GM19438 (cell line): ENCODE data around the gene GPR150.
"Not testable (repeated sequence)": the region's sequence is repeated elsewhere in the genome, so short reads cannot be mapped to it uniquely, and the experiment has no call there.

Experiments used
- ATAC-seq: cut with Tn5 transposase; IDR thresholded peaks from one replicate; pipeline ENCODE4 v1.9.1; 2021; ENCODE audit warnings: low read depth; ENCODE audit not compliant: unreplicated experiment

The GPR150 gene

DNA sequence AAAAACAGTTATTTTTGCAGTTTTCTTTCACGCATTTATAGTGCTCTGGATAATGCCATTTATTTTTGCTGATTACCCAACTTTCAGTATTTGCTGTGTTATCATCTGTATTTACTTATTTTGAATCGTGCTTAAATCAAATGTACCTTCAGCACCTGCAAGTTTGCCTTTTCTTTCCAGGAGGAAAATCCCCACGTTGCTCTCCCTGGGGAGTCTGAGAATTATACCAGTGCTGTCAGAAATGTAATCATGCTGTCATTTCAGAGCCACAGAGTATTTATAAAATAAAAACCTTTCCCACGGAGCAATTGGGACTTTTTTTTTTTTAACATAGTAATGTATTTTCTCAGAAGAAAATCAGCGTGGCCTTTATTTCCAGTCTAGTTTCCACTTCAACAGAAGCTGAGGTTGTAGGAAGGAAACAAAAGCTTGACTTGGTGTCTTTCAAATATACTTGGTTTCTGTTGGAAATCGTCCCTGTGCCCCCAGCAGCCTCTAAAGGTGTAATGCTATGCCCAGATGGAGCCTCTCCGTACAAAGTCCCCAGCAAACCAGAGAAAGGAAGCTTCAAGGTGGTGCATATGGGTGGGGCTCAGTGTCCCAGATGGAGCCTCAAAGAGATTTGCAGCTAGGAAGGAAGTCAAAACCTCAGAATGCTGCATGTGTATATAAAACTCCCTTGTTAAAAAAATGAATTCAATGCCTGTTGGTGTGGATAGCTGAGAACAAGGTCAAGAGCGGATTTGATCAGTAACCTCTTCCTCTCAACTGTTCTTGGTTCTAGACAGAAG lies 2.1 kb downstream of the GPR150 start:
- no peak for ATAC-seq

DNA sequence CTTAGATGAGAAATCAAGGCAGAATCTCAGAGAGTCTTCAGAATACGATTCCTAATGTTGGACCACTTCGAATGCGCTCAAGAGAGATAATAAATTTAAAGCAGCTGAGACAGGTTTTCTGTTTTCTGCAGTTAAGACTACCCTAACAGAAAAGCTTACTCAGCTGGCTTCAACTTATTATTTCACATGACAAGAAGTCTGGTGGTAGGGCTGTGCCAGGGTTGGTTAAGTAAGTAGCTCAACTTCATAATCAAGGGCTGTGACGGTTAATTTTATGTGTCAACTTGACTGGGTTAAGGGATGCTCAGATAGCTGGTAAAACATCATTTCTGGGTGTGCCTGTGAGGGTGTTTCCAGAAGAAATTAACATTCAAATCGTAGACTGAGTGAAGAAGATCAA lies 3.8 kb downstream of the GPR150 start:
- no peak for ATAC-seq

DNA sequence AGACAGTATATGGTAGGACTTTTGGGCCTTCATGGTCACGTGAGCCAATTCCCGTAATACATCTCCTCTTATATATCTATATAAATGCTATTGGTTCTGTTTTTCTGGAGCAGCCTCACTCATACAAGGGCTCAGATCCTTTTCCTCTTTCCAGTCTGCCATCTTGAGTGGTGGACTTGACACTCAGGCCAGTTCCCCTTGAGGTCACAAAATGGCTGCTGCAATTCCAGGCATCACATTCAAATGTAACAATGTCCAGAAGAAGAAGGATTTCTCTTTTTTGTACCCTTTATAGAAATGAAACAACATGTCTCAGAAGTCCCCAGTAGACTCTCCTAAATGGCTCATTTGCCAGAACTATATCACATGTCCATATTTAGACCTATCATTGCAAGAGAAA lies 4.5 kb downstream of the GPR150 start:
- no peak for ATAC-seq

DNA sequence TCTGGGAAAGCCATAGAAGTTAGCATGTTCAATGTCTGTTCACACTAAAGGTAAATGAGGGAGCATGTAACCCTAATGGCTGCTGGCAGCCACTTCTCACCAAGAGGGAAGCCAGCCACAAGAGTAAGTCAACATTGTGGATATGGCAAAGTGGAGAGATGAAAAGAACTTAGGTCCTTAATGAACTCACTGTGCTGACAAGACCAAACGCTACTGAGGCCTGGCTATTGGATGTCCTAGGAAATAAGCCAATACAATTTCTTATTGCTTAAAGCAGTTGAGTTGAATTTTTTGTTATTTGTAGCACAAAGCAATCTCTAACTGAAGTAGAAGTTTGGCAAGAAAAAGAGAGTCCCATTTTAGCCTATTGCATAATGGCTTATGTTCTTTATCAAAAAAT lies 6.8 kb downstream of the GPR150 start:
- no peak for ATAC-seq

DNA sequence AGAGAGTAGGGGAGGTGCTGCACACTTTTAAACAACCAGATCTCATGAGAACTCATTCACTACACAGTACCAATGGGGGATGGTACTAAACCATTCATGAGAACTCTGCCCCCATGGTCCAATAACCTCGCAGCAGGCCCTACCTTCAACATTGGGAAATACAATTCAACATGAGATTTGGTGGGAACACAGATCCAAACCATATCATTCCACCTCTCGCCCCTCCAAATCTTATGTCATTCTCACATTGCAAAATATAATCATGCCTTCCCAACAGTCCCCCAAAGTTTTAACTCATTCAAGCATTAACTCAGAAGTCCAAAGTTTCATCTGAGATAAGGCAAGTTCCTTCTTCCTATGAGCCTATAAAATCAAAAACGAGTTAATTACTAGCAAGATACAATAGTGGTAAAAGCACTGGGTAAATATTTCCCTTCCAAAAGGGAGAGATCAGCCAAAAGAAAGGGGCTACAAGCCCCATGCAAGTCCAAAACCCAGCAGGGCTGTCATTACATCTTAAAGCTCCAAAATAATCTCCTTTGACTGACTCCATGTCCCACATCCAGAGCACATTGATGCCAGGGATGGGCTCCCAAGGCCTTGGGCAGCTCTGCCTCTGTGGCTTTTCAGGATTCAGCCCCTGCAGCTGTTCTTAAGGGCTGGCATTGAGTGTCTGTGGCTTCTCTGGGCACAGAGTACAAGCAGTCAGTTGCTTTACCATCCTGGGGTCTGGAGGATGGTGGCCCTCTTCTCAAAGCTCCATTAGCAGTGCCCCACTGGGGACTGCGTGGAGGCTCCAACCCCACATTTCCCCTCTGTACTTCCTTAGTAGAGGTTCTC lies 8.3 kb downstream of the GPR150 start:
- no peak for ATAC-seq

DNA sequence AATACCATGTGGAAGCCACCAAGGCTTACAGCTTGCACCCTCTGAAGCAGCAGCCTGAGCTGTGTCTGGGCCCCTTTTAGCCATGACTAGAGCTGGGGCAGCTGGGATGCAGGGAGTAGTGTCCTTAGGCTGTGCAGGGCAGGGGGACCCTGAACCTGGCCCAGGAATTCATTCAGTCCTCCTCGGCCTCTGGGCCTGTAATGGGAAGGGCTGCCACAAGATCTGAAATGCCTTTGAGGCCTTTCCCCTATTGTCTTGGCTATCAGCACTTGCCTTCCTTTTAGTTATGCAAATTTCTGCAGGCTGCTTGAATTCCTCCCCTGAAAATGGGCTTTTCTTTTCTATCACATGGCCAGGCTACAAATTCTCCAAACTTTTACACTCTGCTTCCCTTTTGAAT lies 9.0 kb downstream of the GPR150 start:
- no peak for ATAC-seq

DNA sequence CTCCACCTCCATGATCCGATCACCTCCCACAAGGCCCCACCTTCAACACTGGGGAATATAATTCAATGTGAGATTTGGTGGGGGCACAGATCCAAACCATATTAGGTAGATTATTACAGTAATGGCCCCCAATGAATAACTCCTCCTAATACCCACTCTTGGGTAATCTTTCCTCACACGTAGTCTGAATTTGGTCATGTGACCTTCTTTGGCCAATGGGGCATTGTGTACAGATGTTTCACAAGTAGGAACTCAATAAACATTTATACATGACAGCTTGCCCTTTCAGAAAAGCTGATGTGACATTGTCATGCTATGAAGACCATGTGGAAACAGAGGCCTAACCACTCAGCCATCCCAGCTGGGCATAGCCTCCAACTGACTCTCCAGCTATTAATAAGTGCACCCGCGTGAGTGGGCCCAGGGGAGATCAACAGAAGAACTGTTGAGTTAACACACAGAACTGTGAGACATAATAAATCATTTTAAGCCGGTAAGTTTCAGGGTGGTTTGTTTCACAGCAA lies 10.6 kb downstream of the GPR150 start:
- no peak for ATAC-seq

DNA sequence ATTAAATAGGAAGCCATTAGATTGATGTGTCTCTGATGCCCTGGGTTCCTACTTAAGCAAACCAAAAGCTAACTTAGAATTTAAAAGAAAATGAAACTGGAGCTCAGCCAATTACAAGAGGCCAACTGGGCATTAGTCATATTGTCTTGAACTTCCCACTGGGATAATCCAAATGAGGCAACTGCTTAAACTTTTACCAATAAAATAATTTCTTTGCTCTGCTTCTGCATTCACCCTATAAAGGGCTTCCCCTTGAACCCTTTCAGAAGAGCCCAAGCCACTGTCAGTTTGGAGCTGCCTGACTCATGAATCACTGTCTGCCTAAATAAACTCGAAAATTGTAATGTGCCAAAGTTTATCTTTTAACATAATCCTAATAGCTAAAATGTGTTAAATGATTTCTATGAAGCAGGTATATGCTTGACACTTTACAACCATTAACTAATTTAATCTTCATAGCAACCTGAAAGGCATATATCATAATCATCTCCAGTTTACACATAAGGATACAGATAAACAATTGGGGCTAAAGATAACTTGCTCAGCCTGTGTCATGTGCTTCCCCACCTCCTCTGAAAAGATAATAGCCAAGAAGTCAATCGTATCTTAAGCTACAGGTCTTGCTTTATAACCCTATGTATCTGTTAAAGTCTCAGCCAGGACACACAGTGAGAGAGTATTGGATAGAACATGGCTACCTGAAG lies 11.5 kb downstream of the GPR150 start:
- peak; percentile 12 for ATAC-seq

DNA sequence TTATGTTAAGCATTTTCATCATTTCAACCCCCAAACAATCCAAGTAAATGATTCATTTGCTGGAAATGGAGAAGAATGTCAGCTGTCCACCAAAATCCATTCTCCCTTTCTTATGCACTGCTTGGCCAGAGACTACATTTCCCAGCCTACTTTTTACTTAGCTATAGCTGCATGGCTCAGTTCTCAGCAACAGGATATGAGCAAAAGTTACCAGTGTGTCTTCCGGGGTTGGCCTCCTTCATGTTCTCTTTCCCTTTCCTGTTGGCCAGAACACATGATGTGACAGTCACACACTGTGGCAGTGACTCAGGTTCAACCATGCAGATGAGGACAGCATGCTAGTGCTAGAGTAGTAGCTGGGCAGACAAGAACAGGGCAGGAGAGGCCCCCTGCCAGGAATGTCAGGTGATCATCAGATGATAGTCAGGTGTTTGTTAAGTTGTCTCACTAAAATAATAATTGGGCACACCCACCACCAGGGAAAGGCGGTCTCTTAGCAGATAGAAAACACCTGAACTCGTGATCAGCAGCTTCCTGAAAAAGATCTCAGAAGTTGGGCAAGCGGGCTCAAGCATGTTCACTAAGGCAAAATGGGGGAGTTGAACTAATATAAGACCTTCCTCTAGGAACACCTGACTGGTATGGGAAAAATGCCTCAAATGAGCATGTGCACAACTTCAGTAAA lies 12.2 kb downstream of the GPR150 start:
- ATAC-seq, result peak; percentile 95

DNA sequence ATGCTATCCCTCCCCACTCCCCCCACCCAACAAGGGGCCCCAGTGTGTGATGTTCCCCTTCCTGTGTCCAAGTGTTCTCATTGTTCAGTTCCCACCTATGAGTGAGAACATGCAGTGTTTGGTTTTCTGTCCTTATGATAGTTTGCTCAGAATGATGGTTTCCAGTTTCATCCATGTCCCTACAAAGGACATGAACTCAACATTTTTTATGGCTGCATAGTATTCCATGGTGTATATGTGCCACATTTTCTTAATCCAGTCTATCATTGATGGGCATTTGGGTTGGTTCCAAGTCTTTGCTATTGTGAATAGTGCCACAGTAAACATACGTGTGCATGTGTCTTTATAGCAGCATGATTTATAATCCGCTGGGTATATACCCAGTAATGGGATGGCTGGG lies 13.1 kb downstream of the GPR150 start:
- not testable (repeated sequence) for ATAC-seq

DNA sequence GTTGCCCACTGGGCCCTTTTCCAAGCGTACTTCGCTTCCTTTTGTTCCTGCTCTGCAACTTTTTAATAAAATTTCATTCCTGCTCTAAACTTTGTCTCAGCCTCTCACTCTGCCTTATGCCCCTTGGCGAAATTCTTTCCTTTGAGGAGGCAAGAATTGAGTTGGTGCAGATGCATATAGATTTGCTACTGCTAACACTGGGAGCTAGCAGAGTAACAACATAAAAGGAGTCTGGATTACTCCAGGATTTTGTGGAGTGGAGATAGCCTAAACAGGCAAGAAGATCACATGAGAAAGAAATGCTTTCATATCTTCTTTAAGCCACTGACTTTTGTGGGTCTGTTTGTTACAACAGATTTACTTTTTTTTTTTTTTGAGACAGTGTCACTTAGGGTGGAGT lies 13.8 kb downstream of the GPR150 start:
- ATAC-seq, result no peak

DNA sequence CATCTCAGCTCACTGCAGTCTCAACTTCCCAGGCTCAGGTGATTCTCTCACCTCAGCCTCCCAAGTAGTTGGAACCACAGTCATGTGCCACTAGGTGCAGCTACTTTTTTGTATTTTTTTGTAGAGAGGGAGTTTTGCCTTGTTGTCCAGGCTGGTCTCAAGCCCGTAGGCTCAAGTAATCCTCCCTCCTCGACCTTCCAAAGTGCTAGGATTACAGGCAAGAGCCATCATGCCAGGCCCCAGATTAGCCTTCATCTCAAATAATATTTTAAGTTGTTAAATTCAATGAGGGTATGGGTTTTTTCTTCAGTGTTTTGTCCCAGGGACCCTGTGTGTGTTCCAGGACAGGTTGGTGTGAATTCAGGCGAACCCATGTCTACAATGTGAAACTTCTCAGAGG lies 14.2 kb downstream of the GPR150 start:
- no peak for ATAC-seq

DNA sequence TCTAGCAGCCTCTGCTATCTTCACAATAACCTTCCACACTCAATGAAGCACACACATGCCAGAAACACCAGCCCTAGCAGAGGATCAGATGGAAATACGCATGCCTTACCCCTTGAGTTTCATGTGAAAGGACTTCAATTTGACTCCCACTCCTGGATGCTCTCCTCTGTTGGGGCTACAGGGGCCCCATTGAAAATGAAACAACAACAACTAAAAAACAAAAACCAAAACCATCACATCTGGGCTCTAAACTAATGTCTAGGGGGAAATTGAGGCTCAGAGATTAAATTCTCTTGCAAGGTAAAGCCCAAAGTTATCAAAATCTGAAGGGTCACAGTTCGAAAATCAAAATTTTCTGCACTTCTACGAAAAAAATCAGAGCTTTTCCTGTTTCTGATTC lies 18.7 kb downstream of the GPR150 start:
- no peak for ATAC-seq

DNA sequence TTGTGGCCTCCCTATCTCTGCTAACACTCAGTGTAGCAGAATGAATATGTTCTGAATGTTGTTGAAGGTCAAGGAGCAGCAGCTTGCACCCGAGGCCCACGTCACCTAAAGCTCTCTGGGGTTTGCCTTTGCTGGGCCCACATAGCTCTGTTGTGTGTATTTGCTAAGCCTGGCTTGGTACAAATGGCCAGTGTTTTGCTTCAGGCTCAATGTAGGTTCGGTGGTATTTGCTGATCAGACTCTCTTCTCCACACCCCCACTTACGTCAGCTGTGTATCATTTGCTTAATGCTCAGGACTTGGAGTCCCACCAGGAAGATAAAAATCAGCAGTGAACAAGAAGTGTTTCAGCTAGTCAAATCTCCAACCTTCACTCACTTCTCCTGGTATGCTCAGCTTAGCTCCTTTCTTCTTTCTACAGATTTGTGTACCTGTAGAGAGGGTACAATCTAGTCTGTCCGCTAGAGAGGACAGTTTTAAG lies 21.9 kb downstream of the GPR150 start:
- no peak for ATAC-seq

DNA sequence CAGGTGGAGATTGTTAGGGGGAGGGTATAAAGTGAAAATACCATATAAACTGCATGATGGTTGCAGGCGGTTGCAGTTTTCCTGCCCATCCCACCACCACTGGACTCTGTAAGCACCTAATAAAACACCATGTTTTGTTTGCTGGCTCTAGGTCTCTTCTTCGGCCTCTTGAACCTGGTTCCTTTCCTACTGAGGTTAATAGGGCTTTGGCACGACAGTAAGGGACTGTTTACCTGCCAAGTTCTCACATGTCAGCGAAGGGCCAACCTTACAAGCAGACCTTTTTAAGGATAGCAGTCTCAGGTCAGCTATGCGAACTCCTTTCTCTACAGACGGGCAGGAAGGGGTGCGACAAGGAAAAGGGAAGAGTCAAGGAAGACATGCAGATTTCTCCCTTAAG lies 23.3 kb downstream of the GPR150 start:
- ATAC-seq, result no peak

DNA sequence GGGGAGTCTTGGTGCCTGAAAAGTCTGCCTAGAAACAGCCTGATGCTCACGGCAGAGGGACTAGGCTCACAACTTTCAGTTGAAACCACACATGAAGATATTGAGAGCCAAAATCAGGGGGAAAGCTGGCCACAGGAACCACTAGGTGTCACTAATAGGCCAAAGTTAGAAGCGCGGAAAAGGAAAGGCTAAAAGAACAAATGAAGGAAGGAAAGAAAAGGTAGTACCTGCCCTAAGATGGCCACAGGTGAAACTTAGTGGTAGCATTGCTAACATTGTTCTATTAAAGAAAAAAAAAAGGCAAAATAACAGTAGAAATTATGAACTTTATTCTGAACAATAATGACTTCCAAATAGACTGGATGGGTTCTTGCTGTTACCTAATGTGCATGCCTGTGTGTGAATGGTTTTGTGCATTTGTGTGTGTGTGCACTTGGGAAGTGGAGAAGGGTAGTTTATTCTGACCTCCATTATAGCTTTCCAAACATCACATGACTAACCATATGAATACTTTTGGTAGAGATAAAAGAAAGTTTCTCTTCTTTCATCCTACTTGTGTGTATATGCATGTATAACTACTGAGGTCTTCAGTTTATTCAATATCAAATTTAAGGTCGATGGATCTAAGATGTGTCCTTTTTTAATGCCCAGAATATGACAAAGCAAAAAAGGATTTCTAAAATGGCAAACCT lies 24.6 kb downstream of the GPR150 start:
- peak; percentile 31 for ATAC-seq

DNA sequence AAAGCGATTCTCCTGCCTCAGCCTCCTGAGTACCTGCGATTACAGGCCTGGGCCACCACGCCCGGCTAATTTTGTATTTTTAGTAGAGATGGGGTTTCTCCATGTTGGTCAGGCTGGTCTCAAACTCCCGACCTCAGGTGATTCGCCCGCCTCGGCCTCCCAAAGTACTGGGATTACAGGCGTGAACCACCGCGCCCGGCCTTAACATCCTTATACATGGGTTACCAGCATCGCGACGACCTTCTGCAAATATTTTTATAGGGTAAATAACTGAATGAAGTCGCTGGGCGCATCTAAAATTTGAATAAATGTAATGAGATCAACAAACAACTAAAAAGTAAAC lies 26.3 kb downstream of the GPR150 start:
- not testable (repeated sequence) for ATAC-seq

DNA sequence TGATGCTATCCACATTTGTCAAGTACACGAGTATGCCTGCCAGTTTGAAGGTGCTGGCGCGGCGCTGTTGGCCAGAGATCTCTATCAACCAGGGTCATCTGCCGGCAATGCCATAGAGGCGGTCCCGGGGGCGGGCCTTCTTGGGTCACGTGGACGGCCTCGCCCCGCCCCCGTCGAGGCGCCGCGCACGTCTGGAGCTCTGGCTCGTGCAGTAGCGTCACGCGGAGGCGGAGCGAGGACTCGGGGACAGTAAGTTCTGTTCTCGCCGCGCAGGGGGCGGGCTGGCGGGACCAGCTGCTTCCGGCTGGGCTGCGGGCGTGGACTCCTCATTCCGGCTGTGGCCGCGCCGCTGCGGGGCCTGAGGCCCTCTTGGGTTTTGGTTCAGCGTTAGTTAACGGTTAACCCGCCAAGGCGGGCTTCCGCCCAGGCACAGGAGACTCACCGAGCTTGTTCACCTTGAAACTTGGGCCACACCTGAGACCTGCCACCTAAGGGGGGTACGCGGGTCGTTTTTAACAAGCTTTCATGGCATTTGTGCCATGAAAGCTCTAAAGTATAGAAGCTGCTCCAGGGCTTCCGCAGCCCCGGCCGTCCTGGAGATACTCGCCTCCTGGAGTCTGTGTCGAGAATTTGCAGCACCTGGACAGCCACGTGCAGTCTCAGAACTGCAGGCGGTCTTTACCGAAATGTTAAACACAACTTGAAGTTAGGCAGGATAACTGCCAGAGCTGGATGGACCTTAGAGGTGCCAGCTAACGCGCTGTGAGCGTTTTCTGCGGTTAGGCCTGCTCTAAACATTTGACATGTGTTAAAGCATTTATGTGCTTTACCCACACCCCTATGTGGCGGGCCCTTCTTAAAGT lies 26.9 kb downstream of the GPR150 start, which contains the start of gene RFESD:
Gene RFESD (plus strand): TSS at position 209 of the 863 bp plus-strand sequence. CDS start 5,495 bp downstream, outside the sequence.
- peak; percentile 98 for ATAC-seq
